GM19240 (cell line): ENCODE results near the gene ALPG.
"Not testable (repeated sequence)": the region's sequence is repeated elsewhere in the genome, so short reads cannot be mapped to it uniquely, and the experiment has no call there.

Experiments used
- DNase-seq: peaks from one replicate; pipeline ENCODE4 v3.0.0; 2011; ENCODE audit warnings: low spot score; ENCODE audit not compliant: insufficient read length

ALPG gene

DNA sequence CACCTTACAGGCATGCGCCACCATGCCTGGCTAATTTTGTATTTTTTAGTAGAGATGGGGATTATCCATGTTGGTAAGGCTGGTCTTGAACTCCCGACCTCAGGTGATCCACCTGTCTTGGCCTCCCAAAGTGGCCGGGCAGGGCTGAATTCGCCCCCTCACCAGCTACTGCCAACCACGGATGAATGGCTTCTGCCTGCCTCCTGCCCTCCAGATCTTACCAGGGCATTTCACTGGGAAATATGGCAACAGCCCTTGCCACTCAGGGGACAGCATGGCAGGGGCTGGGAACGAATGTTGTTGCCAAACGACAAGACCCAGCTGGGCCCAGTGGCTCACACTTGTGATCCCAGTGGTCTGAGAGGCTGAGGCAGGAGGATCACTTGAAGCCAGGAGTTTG, 29.9 kb upstream of the ALPG start:
- no peak for DNase-seq

- no peak for DNase-seq
Measured at GRCh38 chr2:232377319-232377718, 29.3 kb upstream of the ALPG start.

- no peak for DNase-seq
Measured at GRCh38 chr2:232377841-232378734, 28.6 kb upstream of the ALPG start.

- DNase-seq = not testable (repeated sequence)
Measured at GRCh38 chr2:232378735-232379151, 27.9 kb upstream of the ALPG start, which contains the start of gene ALPP. TSS of gene ALPP (plus strand) at chr2:232378751. CDS start at chr2:232378803, 52 bp downstream.

- DNase-seq = not testable (repeated sequence)
Measured at GRCh38 chr2:232379610-232380590, 26.7 kb upstream of the ALPG start.

GRCh38 chr2:232381204-232382031, 25.2 kb upstream of the ALPG start:
- not testable (repeated sequence) for DNase-seq

DNA sequence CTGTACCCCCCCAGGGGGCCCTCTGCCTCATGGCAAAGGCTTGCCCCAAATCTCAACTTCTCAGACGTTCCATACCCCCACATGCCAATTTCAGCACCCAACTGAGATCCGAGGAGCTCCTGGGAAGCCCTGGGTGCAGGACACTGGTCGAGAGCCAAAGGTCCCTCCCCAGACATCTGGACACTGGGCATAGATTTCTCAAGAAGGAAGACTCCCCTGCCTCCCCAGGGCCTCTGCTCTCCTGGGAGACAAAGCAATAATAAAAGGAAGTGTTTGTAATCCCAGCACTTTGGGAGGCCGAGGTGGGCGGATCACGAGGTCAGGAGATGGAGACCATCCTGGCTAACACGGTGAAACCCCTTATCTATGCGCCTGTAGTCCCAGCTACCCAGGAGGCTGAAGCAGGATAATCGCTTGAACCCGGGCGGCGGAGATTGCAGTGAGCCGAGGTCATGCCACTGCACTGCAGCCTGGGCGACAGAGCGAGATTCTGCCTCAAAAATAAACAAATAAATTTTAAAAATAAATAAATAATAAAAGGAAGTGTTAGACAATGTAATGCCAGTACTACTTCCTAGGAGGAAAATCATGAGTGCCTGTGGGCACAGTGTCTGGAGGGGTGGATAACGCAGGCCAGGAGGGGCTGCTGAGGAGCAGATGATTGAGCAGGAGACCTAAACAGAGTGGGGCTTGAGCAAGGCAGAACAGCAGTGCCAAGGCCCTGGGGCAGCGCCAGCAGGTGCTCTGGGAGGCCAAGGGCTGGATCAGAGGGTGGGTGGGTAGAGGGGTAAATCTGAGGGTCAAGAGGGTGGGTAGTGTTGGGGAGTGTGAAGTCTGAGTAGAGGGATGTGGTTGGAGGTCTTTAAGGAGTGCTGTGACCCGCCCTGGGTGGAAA, 24.1 kb upstream of the ALPG start:
- DNase-seq = no peak

DNA sequence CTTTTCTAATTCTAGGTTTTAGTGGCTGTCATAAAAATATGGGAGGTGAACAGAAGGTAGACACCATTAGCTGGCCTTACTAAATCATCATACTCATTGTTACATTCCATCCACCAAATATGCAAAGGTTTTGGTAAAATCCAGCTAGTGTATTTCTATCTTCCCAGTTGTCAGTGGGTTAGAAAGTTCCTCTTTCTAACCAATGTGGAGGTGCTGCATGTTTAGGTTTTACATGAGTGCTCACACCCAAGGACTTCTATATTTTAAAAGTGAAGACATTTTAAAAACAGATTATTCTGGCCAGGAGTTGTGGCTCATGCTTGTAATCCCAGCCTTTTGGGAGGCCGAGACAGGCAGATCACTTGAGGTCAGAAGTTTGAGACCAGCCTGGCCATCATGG, 22.2 kb upstream of the ALPG start:
- DNase-seq = no peak

DNA sequence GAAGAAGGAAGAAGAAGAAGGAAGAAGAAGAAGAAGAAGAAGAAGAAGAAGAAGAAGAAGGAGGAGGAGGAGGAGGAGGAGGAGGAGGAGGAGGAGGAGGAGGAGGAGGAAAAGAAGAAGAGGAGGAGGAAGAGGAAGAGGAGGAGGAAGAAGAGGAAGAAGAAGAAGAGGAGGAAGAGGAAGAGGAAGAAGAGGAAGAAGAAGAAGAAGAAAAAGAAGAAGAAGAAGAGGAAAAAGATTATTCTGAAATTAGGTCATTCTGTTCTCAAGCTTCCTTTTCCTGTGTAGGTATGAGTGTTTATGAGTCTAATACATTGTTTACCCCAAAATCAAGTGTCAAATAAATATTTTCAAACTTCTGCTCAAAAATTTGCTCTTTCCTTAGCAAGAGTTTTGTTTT, 21.6 kb upstream of the ALPG start:
- DNase-seq = not testable (repeated sequence)

DNA sequence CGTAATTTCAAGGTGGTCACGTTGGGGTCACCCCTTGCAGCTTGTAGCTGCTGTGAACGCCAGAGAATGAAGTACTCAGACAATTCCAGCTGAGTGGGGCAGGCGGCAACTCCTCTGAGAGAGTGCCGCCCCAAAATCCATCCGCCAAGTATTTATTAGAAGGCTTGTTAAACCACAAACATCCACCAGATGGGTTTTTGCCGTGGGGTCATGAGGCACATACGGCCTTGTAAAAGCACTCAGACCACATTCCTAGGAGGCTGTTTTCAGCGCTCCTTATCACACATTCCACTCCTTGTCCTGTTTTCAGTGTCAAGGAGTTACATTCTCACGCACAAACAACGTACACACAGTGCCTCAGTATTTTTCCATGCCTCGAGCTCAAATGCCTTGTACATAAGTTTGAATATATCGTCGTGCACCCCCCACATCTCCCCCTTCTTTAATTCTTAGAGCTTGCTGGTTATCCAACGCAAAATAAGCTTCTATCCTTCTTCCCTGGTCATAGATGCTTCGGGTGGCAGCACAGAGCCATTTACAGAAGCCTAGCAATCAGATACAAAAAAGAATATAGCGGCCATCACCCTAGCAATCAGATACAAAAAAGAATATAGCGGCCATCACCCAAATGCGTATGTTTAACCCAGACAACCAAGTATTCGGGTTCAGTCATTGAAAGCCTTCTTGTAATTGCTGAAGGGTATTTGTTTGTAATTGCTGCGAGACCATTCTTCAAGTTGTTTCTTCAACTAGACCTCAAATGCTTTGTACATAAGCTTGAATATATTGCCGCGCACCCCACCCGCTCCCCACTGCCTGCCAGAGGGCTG, 20.8 kb upstream of the ALPG start:
- no peak for DNase-seq

- DNase-seq = no peak
Measured at GRCh38 chr2:232386490-232386739, 20.2 kb upstream of the ALPG start.

DNA sequence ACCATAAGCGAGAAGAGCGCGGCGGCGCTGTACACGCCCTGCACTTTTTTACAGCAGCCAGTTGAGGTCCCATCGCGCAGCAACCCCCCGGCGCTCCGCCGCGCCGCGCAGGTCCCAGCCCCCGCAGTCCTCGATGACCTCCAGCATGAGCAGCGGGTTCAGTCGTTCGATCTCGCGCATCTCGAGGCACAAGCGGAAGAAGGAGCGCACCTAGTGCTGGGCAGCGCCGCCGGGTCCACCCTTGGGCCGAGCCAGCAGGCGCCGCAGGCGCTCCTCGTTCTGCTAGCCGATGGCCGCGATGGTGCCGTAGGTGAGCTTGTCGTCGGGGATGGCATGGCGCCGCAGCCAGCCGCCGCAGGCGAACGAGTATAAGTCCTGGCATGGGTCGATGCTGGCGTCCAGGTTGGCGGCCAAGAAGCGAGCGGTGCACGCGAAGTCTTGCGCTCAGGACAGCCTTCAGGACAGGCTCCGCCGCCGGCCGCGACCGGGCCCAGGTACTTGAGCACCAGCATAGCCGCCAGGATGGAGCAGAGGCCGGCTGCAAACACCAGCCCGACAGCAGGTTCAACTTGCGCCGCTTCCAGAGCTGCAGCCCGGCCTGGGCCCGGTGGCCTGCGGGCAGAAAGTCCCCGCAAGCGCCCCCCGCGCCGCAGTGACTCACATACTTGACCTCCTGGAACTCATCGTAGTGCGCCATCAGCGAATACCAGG, 19.7 kb upstream of the ALPG start:
- no peak for DNase-seq

DNA sequence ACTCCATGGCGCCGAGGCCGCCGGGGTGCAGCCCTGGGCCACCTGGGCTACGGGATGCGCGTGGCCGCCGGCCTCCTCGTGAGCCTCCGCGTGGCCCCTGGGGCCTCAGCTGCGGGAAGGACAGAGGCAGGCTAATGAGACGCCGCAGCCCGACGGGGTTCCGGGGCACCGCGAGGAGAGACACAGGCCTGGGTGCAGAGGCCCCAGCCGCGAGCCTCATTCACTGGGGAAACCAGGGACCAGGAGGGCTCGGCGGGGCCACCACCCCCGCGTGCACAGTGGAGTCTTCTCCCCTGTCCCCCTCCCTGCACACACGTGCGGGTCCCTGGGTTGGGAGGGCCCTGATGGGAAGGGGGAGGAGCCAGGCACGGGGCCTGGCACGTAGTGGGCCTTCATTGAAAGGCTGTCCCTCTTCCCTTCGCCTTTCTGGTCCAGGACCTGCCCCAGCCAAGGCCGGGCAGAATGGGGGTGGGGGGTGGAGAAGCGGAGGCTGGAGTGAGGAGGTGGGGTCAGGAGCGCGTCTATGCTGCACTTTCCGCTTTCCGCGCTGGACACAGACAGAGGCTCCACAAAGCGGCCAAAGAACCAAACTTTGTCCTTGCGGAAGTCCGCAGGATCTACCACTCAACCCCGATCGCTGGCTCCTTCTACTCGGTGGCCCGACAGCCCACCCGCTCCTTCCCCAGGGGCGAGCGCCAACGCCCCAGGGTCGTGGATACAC, 19.0 kb upstream of the ALPG start:
- no peak for DNase-seq

DNA sequence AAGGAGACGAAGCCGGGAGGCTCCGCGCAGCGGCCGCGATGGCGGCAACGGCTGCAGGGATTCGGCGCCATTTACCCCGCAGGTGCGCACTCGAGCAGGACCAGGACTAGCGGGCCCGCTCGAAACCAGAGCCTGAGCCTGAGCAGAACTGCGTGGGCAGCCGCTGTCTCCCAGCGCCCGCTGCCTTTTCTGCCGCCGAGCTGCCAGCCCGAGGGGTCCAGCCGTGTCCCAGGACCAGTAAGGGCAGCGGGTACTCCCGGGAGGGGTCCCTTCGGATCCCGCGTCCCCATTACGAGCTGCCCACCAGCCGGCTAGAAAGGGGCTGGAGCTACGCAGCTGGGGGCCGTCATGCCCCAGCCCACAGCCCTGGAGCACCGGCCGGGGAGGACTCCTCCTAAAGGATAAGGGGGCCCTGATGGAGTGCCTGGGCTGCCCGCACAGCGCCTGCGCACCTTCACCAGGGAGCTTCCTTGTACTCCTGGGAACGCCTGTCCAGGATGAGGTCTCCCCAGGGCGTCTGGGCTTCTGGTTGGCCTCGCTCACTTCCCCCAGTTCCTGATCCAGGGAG, 18.2 kb upstream of the ALPG start:
- DNase-seq = no peak

- DNase-seq = no peak
Measured at GRCh38 chr2:232389327-232389726, 17.3 kb upstream of the ALPG start.

- DNase-seq = no peak
Measured at GRCh38 chr2:232390661-232391060, 16.0 kb upstream of the ALPG start.

DNA sequence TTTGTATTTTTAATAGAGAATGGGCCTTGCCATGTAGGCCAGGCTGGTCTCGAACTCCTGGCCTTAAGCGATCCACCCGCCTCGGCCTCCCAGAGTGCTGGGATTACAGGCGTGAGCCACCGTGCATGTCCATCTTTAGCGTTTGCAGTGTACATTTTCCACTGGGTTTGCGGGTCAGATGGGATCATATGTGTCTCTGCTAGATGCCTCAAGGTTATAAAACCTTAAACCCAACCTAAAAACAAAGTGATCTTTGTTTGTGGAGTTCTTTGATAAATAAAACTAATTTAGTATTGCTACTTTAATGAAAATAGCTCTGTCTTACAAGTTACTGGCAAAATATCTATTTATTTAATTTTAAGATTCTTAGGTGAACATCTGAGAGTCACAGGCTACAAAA, 13.1 kb upstream of the ALPG start:
- DNase-seq = no peak

DNA sequence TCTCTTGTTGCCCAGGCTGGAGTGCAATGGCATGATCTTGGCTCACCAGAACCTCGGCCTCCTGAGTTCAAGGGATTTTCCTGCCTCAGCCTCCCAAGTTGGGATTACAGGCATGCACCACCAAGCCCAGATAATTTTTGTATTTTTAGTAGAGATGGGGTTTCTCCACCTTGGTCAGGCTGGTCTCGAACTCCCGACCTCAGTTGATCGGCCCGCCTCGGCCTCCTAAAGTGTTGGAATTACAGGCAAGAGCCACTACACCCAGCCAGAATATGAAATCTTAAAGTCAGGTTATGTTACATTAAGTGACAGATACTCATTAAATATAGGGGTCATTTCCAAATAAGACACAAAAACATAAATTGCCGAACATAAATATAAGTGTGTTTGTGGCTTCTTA, 12.2 kb upstream of the ALPG start:
- not testable (repeated sequence) for DNase-seq
